ENCODE results near the gene CALML3. TPM values are rescaled to one million over a fixed set of nuclear protein-coding genes. Genes with fewer than 3 reads are reported as not detected.

CALML3 gene
- total RNA-seq, 1 donor from 2014 or later = not detected

- H3K4me3 Mint-ChIP-seq = no peak overlapping the region
- Histone ChIP-seq H3K4me3 (no peak overlapping the region), H3F3A (ENCODE audit: low read depth) (no peaks in the 10 kb centered on the region), H3K79me2 (ENCODE audit: low read depth) (no peaks in the 10 kb centered on the region), H3K4me1 (peaks cover 11% of the 10 kb centered on the region), H3K9me3 (ENCODE audit: low read depth) (no peaks in the 10 kb centered on the region), H3K36me3 (no peaks in the 10 kb centered on the region), H3K9ac (no peak overlapping the region), H3K27ac (no peak overlapping the region), H2AFZ (replicated peaks) (peak overlapping the region; percentile 65), H3K27me3 (no peaks in the 10 kb centered on the region), H4K20me1 (ENCODE audit: low read depth) (no peaks in the 10 kb centered on the region), H3K4me2 (no peak overlapping the region)
- no peak for DNase-seq (ENCODE audit: low spot score)
- H3K27ac Mint-ChIP-seq = peak overlapping the region; percentile 51
- no peaks in the 10 kb centered on the region for H3K36me3 Mint-ChIP-seq
- no peak for TF ChIP-seq EZH2phosphoT487 (IDR thresholded peaks at IDR 0.05)
- TF ChIP-seq CTCF (IDR thresholded peaks at IDR 0.05) = no peak
- TF ChIP-seq EZH2 (IDR thresholded peaks at IDR 0.05) = no peak
- peaks cover 3% of the 10 kb centered on the region for H3K4me1 Mint-ChIP-seq
- H3K27me3 Mint-ChIP-seq (ENCODE audit: insufficient read depth, low read depth) = peaks cover 8% of the 10 kb centered on the region
- H3K9me3 Mint-ChIP-seq = peaks cover 3% of the 10 kb centered on the region
Measured at GRCh38 chr10:5486853-5487235, 37.9 kb upstream of the CALML3 start.

- Histone ChIP-seq H3K79me2 (ENCODE audit: low read depth) (no peaks in the 10 kb centered on the region), H3K4me1 (peaks cover 13% of the 10 kb centered on the region), H3K9ac (no peak overlapping the region), H3K9me3 (ENCODE audit: low read depth) (no peaks in the 10 kb centered on the region), H3F3A (ENCODE audit: low read depth) (no peaks in the 10 kb centered on the region), H3K36me3 (no peaks in the 10 kb centered on the region), H3K27ac (no peak overlapping the region), H3K27me3 (no peaks in the 10 kb centered on the region), H4K20me1 (ENCODE audit: low read depth) (no peaks in the 10 kb centered on the region), H2AFZ (replicated peaks) (no peak overlapping the region), H3K4me3 (no peak overlapping the region), H3K4me2 (no peak overlapping the region)
- H3K4me1 Mint-ChIP-seq = peaks cover 3% of the 10 kb centered on the region
- H3K27ac Mint-ChIP-seq = no peak overlapping the region
- peaks cover 8% of the 10 kb centered on the region for H3K27me3 Mint-ChIP-seq (ENCODE audit: insufficient read depth, low read depth)
- DNase-seq (ENCODE audit: low spot score) = no peak
- H3K4me3 Mint-ChIP-seq = no peak overlapping the region
- no peaks in the 10 kb centered on the region for H3K36me3 Mint-ChIP-seq
- H3K9me3 Mint-ChIP-seq = peaks cover 3% of the 10 kb centered on the region
- TF ChIP-seq EZH2phosphoT487 (IDR thresholded peaks at IDR 0.05) (no peak), EZH2 (IDR thresholded peaks at IDR 0.05) (no peak), CTCF (IDR thresholded peaks at IDR 0.05) (no peak)
Measured at GRCh38 chr10:5488272-5489161, 36.2 kb upstream of the CALML3 start.

- no peak overlapping the region for H3K27ac ChIP-seq
- no peak for DNase-seq (ENCODE audit: low spot score)
- no peaks in the 10 kb centered on the region for H3K27me3 ChIP-seq
- no peaks in the 10 kb centered on the region for H3F3A ChIP-seq (ENCODE audit: low read depth)
- Mint-ChIP-seq H3K9me3 (peaks cover 3% of the 10 kb centered on the region), H3K4me1 (peaks cover 3% of the 10 kb centered on the region), H3K36me3 (no peaks in the 10 kb centered on the region), H3K4me3 (no peak overlapping the region), H3K27me3 (ENCODE audit: insufficient read depth, low read depth) (peaks cover 13% of the 10 kb centered on the region), H3K27ac (no peak overlapping the region)
- H2AFZ ChIP-seq (replicated peaks) = no peak overlapping the region
- no peak overlapping the region for H3K4me2 ChIP-seq
- no peak for TF ChIP-seq EZH2 (IDR thresholded peaks at IDR 0.05)
- TF ChIP-seq CTCF (IDR thresholded peaks at IDR 0.05) = no peak
- no peak for TF ChIP-seq EZH2phosphoT487 (IDR thresholded peaks at IDR 0.05)
- H3K9me3 ChIP-seq (ENCODE audit: low read depth) = no peaks in the 10 kb centered on the region
- H3K36me3 ChIP-seq = no peaks in the 10 kb centered on the region
- no peak overlapping the region for H3K4me3 ChIP-seq
- H3K4me1 ChIP-seq = peaks cover 17% of the 10 kb centered on the region
- H3K79me2 ChIP-seq (ENCODE audit: low read depth) = no peaks in the 10 kb centered on the region
- H3K9ac ChIP-seq = no peak overlapping the region
- H4K20me1 ChIP-seq (ENCODE audit: low read depth) = no peaks in the 10 kb centered on the region
Measured at GRCh38 chr10:5490032-5490431, 34.7 kb upstream of the CALML3 start.
